ENCODE measurements around the gene RD3L. TPM values are rescaled to one million over a fixed set of nuclear protein-coding genes. Genes with fewer than 3 reads are reported as not detected.
"Not testable (repeated sequence)": the region's sequence is repeated elsewhere in the genome, so short reads cannot be mapped to it uniquely, and the experiment has no call there.

The RD3L gene
- total RNA-seq, 1 donor from 2014 or later = not detected

DNA sequence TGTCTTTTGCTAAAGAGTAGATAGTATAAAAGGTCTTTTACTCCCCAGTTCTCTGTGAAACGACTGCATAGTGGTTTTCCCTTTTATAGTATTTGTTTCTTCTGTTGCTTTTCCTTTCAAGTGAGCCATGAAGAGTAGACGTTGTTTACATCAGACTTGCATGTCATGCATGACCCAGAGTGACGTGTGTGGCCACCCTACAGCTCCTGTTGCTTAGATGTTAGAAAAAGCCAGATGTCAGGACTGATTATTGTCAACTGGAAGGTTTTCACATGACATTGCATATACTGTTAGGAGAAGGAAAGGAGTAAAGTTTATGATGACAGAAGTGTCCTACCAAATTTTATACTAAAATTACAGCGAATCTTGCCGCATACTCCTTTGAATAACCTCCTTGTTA is 1.3 kb upstream of the RD3L start:
- intact Hi-C loops (cut with micrococcal nuclease) = no loop called here
- Mint-ChIP-seq H3K27ac (no peak overlapping the region), H3K4me1 (no peaks in the 10 kb centered on the region), H3K36me3 (ENCODE audit: low read depth) (no peaks in the 10 kb centered on the region), H3K9me3 (peaks cover 4% of the 10 kb centered on the region), H3K27me3 (peaks cover 39% of the 10 kb centered on the region), H3K4me3 (no peak overlapping the region)
- no peak for DNase-seq

DNA sequence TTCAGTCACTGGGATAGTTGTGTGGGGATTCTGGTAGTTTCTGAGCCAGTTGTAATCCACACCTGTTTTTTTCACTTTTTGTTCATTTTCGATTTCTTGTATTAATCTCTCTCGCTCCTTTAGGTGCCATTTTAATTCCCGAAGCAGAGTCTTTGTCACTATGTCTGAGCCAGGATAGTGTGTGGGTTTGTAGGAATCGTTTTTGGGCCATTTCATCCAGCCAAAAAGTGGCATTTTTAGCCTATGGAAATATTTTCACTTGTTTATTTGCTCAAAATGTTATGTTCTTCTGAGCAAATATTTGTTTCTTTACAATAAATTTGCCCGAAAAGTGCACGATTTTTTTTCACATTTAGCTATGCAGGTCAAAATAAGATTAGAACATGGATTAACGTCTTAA is 867 bp downstream of the RD3L start:
- Mint-ChIP-seq H3K36me3 (ENCODE audit: low read depth) (no peaks in the 10 kb centered on the region), H3K4me1 (no peaks in the 10 kb centered on the region), H3K9me3 (no peaks in the 10 kb centered on the region), H3K27me3 (peaks cover 33% of the 10 kb centered on the region), H3K4me3 (no peak overlapping the region), H3K27ac (no peak overlapping the region)
- no peak for DNase-seq
- intact Hi-C loops (cut with micrococcal nuclease) = no loop called here

- DNase-seq = no peak
- no peak overlapping the region for H3K4me3 Mint-ChIP-seq
- no peaks in the 10 kb centered on the region for H3K9me3 Mint-ChIP-seq
- intact Hi-C loops (cut with micrococcal nuclease) = no loop called here
- H3K27ac Mint-ChIP-seq = no peak overlapping the region
- H3K4me1 Mint-ChIP-seq = no peaks in the 10 kb centered on the region
- H3K27me3 Mint-ChIP-seq = peaks cover 12% of the 10 kb centered on the region
- no peaks in the 10 kb centered on the region for H3K36me3 Mint-ChIP-seq (ENCODE audit: low read depth)
Observed at GRCh38 chr14:103935102-103935501, 7.2 kb downstream of the RD3L start.

DNA sequence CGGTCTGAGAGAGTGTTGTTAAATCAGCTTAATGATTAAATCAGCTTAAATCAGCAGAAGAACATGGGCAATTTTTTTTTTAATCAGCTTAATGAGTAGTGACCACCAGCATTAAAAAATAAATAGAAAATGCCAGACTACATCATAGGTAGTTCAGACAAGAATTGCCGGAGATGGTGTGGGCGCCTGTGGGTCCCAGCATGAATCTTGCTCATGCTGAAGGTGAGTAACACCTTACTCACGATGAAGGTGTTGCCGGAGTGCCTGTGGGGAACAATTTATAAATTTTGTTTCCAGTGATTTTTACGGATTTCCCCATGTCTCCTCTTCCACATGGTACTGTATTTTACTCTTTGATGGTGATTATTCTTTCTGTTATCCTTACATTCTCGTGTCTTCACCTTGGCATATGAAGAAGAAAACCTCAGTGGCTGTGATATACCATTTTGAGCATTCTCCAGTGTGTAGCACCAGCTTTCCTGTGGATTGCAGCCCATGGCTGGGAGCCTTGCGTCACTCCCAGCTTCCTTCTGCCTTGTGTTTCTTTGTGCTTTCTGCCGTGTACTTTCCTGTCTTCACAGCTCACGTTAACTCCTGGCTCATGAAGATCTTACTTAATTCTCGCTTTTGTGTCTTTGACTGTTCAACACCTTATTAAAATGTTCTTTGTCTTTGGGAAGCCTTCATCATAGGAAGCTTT is 9.4 kb downstream of the RD3L start:
- no peak for DNase-seq
- Mint-ChIP-seq H3K4me1 (no peaks in the 10 kb centered on the region), H3K9me3 (no peaks in the 10 kb centered on the region), H3K4me3 (no peak overlapping the region), H3K27me3 (peaks cover 8% of the 10 kb centered on the region), H3K36me3 (ENCODE audit: low read depth) (no peaks in the 10 kb centered on the region), H3K27ac (no peak overlapping the region)
- intact Hi-C loops (cut with micrococcal nuclease) = no loop called here

DNA sequence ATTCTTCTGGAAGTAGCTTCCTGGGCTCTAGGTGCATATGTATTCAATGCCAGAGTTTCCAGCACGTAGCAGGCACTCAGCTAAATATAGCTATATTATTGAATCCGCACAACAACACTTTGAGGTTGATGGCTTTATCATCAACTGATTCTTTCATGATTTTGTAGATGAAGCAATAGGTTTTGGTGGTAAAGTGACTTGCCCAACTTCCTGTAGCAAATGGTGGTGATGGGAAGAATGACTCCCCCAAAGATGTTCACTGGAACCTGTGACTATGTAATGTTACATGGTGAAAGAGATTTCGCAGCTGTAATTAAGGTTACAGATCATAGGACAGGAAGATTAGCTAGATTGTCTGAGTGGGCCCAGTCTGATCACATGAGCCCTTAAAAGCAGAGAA is 10.9 kb downstream of the RD3L start:
- H3K4me1 Mint-ChIP-seq = no peaks in the 10 kb centered on the region

GRCh38 chr14:103930051-103930604 is 12.2 kb downstream of the RD3L start:
- intact Hi-C loops (cut with micrococcal nuclease) = no loop called here
- Mint-ChIP-seq H3K9me3 (no peaks in the 10 kb centered on the region), H3K36me3 (ENCODE audit: low read depth) (no peaks in the 10 kb centered on the region), H3K4me3 (no peak overlapping the region), H3K4me1 (no peaks in the 10 kb centered on the region), H3K27me3 (peaks cover under 1% of the 10 kb centered on the region), H3K27ac (no peak overlapping the region)
- DNase-seq = no peak

More for the DNA sequence above, 10.9 kb downstream of the RD3L start:
- Mint-ChIP-seq H3K36me3 (ENCODE audit: low read depth) (no peaks in the 10 kb centered on the region), H3K27ac (no peak overlapping the region), H3K27me3 (peaks cover 4% of the 10 kb centered on the region), H3K9me3 (no peaks in the 10 kb centered on the region), H3K4me3 (no peak overlapping the region)
- no peak for DNase-seq
- intact Hi-C loops (cut with micrococcal nuclease) = no loop called here

DNA sequence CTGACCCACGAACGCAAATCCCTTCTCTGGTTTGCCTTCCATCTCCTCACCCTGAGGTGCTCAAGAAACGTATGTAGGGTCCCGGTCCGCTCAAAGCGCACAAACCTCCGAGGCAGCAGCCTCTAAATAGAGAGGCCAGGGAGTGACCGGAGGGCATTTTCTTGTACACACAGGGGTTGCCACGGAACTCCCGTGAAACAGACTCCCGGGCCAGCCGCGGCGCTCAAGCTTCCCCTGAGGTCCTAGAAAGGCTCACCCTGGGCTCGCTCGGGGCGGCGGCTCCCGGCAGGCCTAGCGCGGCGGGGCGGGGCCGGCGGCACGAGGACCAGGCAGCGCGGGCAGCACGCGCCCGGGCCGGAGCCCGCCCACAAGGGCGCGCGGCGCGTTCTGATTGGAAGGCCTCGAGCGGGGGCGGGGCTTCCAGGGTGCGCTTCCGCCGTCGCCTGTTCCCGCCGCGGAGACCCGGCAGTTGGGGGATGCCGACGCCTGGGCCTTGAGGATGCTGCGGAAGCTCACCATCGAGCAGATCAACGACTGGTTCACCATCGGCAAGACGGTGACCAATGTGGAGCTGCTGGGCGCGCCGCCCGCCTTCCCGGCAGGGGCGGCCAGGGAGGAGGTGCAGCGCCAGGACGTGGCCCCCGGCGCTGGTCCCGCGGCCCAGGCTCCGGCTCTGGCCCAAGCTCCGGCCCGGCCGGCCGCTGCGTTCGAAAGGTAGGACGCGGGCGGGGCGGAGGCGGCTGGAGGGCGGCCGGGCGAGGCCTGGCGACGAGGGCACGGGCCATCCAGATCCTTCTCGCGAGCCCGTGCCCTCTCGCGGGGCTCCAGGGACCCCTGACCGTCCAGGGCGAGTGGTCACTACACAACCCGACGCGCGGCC is 14.1 kb downstream of the RD3L start, which contains the start of gene TDRD9:
TSS of gene TDRD9 (plus strand) at position 446 of the 880 bp plus-strand sequence. CDS start at position 500, 54 bp downstream.
- Mint-ChIP-seq H3K27me3 (peaks cover 7% of the 10 kb centered on the region), H3K9me3 (no peaks in the 10 kb centered on the region), H3K36me3 (ENCODE audit: low read depth) (no peaks in the 10 kb centered on the region), H3K4me3 (no peak within 1 kb of the TSS), H3K4me1 (no peaks in the 10 kb centered on the region), H3K27ac (no peak within 1 kb of the TSS)
- intact Hi-C loops (cut with micrococcal nuclease) = no loop called here
- no peak for DNase-seq

DNA sequence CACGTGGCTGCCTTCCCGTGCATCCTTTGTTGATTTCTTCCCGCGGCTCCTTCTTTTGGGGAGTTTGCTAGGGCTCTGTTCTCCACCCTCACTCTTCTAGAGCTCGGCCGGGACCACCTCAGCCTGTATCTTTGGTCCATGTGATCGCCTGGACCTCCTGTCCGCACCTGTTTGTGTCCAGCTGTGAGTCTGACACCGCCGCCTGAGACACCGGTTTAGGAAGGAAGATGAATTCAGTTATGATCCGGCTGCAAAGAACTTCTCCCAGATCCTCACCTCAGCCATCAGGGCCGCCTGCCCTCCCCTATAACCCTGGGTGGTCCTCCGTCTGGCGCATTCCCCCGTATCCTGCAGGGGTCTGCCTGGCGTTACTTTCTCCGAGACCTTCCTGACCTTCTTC is 14.8 kb downstream of the RD3L start:
- H3K4me1 Mint-ChIP-seq = no peaks in the 10 kb centered on the region
- no peak for DNase-seq
- H3K27ac Mint-ChIP-seq = no peak overlapping the region
- no peak overlapping the region for H3K4me3 Mint-ChIP-seq
- H3K9me3 Mint-ChIP-seq = no peaks in the 10 kb centered on the region
- no peaks in the 10 kb centered on the region for H3K36me3 Mint-ChIP-seq (ENCODE audit: low read depth)
- intact Hi-C loops (cut with micrococcal nuclease) = no loop called here
- H3K27me3 Mint-ChIP-seq = peaks cover 9% of the 10 kb centered on the region

DNA sequence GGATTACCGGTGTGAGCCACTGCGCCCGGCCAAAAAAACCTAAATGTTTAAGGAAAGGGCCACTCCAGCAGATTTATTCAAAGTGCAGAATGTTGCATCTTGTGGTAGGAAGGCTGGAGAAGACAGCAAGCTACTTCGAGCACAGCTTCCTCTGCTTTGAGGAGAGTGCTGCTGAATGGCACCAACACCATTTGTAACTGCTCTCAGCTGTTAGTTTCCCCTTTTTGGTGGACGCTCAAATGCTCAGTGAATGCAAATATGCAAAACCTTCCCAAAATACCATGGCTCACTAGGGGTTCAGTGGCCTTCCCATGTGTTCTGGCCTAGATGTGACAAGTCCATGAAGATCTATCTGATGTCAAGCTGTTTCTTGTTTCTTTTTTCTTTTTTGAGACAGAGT is 17.0 kb downstream of the RD3L start:
- Mint-ChIP-seq H3K27ac (no peak overlapping the region), H3K4me3 (no peak overlapping the region), H3K9me3 (no peaks in the 10 kb centered on the region), H3K27me3 (peaks cover 9% of the 10 kb centered on the region), H3K36me3 (ENCODE audit: low read depth) (no peaks in the 10 kb centered on the region), H3K4me1 (peaks cover 4% of the 10 kb centered on the region)
- intact Hi-C loops (cut with micrococcal nuclease) = no loop called here
- DNase-seq = no peak

- H3K4me1 Mint-ChIP-seq = peaks cover 6% of the 10 kb centered on the region
- peaks cover 9% of the 10 kb centered on the region for H3K27me3 Mint-ChIP-seq
- no peaks in the 10 kb centered on the region for H3K9me3 Mint-ChIP-seq
- no peaks in the 10 kb centered on the region for H3K36me3 Mint-ChIP-seq (ENCODE audit: low read depth)
- DNase-seq = no peak
- intact Hi-C loops (cut with micrococcal nuclease) = loop anchor here (5.0 kb wide), 1 partner anchor 77 kb away; the partner anchor contains the start of gene PPP1R13B
- no peak overlapping the region for H3K4me3 Mint-ChIP-seq
- H3K27ac Mint-ChIP-seq = no peak overlapping the region
Observed at GRCh38 chr14:103923863-103924262, 18.5 kb downstream of the RD3L start.

- H3K9me3 Mint-ChIP-seq; H3K36me3 Mint-ChIP-seq (ENCODE audit: low read depth); DNase-seq; H3K27ac Mint-ChIP-seq; H3K4me1 Mint-ChIP-seq; H3K27me3 Mint-ChIP-seq: not testable (repeated sequence)
- peak overlapping the region; percentile 93 for H3K4me3 Mint-ChIP-seq
- intact Hi-C loops (cut with micrococcal nuclease) = loop anchor here (1.0 to 5.0 kb wide), 4 partner anchors 75 to 359 kb away; partner anchors contain the start of genes BAG5, COA8, KLC1 and PPP1R13B
Observed at GRCh38 chr14:103921855-103922200, 20.5 kb downstream of the RD3L start.

- peak; percentile 99 for DNase-seq
- Mint-ChIP-seq H3K4me3 (peak overlapping the region; percentile 93), H3K4me1 (peaks cover 9% of the 10 kb centered on the region), H3K27me3 (peaks cover 9% of the 10 kb centered on the region), H3K27ac (peak overlapping the region; percentile 87), H3K36me3 (ENCODE audit: low read depth) (peaks cover 4% of the 10 kb centered on the region), H3K9me3 (no peaks in the 10 kb centered on the region)
- intact Hi-C loops (cut with micrococcal nuclease) = loop anchor here (1.0 to 5.0 kb wide), 4 partner anchors 74 to 358 kb away; partner anchors contain the start of genes BAG5, COA8, KLC1 and PPP1R13B
Observed at GRCh38 chr14:103920981-103921854, 21.1 kb downstream of the RD3L start.

DNA sequence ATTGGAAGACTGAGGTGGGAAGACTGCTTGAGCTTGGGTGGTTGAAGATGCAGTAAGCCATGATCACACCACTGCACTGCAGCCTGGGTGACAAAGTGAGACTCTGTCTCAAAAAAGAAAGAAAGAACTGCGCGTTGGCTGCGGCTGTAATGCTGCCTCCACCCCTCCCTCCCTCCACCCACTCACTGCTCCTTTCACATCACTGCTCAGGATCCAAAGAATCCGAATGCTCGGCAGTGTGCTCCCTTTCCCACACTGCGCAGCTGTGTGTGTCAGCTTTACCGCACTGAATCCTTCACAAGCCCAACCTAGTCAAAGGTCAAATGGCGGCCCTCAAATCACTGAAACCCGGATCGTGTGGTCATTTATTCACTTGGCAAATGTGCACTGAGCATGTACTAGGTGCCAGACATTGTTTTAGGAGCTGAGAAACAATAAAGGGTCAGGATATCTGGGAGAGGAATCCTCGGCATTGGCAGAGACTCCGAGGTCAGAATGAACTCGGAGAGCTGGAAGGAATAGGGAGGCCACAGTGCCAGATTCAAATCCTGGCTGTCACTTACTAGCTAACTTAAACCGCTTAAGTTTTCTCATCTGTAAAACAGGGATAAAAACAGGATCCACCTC is 25.6 kb downstream of the RD3L start:
- Mint-ChIP-seq H3K4me1 (peaks cover 12% of the 10 kb centered on the region), H3K9me3 (no peaks in the 10 kb centered on the region), H3K4me3 (no peak overlapping the region), H3K27me3 (no peaks in the 10 kb centered on the region), H3K27ac (no peak overlapping the region), H3K36me3 (ENCODE audit: low read depth) (peaks cover 23% of the 10 kb centered on the region)
- no peak for DNase-seq
- intact Hi-C loops (cut with micrococcal nuclease) = no loop called here
